ENCODE data around the gene DVL1. TPM values are rescaled to one million over a fixed set of nuclear protein-coding genes. Genes with fewer than 3 reads are reported as not detected.
"Not testable (repeated sequence)": the region's sequence is repeated elsewhere in the genome, so short reads cannot be mapped to it uniquely, and the experiment has no call there.

The DVL1 gene
- total RNA-seq, result 72.7 TPM

GRCh38 chr1:1349256-1350012, at the start of gene DVL1:
DVL1 (minus strand) TSS chr1:1349418; CDS start chr1:1349065, 353 bp downstream.
- DNase-seq (ENCODE audit: low spot score), result no peak

GRCh38 chr1:1398677-1399186, 49.5 kb upstream of the DVL1 start:
- no peak for DNase-seq (ENCODE audit: low spot score)

- no peak for DNase-seq (ENCODE audit: low spot score)
Measured at GRCh38 chr1:1397839-1398523, 48.8 kb upstream of the DVL1 start.

- DNase-seq (ENCODE audit: low spot score), result no peak
Measured at GRCh38 chr1:1395166-1395565, 45.9 kb upstream of the DVL1 start.

- no peak for DNase-seq (ENCODE audit: low spot score)
Measured at GRCh38 chr1:1394116-1394515, 44.9 kb upstream of the DVL1 start.

- no peak for DNase-seq (ENCODE audit: low spot score)
Measured at GRCh38 chr1:1393428-1393827, 44.2 kb upstream of the DVL1 start.

GRCh38 chr1:1393014-1393413, 43.8 kb upstream of the DVL1 start:
- no peak for DNase-seq (ENCODE audit: low spot score)

GRCh38 chr1:1391225-1391624, 42.0 kb upstream of the DVL1 start:
- DNase-seq (ENCODE audit: low spot score), result no peak

- no peak for DNase-seq (ENCODE audit: low spot score)
Measured at GRCh38 chr1:1390675-1391074, 41.5 kb upstream of the DVL1 start.

- DNase-seq (ENCODE audit: low spot score), result no peak
Measured at GRCh38 chr1:1388078-1388472, 38.9 kb upstream of the DVL1 start.

GRCh38 chr1:1387098-1388077, 38.2 kb upstream of the DVL1 start:
- no peak for DNase-seq (ENCODE audit: low spot score)

GRCh38 chr1:1385931-1386330, 36.7 kb upstream of the DVL1 start:
- DNase-seq (ENCODE audit: low spot score), result no peak

- DNase-seq (ENCODE audit: low spot score), result not testable (repeated sequence)
Measured at GRCh38 chr1:1385339-1385738, 36.1 kb upstream of the DVL1 start.

GRCh38 chr1:1381294-1381693, 32.1 kb upstream of the DVL1 start:
- no peak for DNase-seq (ENCODE audit: low spot score)

- no peak for DNase-seq (ENCODE audit: low spot score)
Measured at GRCh38 chr1:1380860-1381259, 31.6 kb upstream of the DVL1 start.

- no peak for DNase-seq (ENCODE audit: low spot score)
Measured at GRCh38 chr1:1377540-1378205, 28.5 kb upstream of the DVL1 start.

- no peak for DNase-seq (ENCODE audit: low spot score)
Measured at GRCh38 chr1:1376551-1377226, 27.5 kb upstream of the DVL1 start.

GRCh38 chr1:1374929-1375662, 25.9 kb upstream of the DVL1 start, which contains the start of gene AURKAIP1:
AURKAIP1 (minus strand) TSS chr1:1375207; CDS start chr1:1374756, 451 bp downstream.
- peak; percentile 99 for DNase-seq (ENCODE audit: low spot score)

GRCh38 chr1:1374589-1374928, 25.3 kb upstream of the DVL1 start:
- DNase-seq (ENCODE audit: low spot score), result no peak

All from mucosa of gallbladder (tissue), 1 donor.